BLaER1 (cell line): ENCODE results near the gene AHNAK.

Experiments used
- H3K27ac ChIP-seq: shearing (Covaris generic); formaldehyde crosslinking; 2 replicates; pipeline ENCODE4 v1.8.1; 2022
- H3K27me3 ChIP-seq: shearing (Covaris generic); formaldehyde crosslinking; 2 replicates; pipeline ENCODE4 v1.8.1; 2022
- H3K36me3 ChIP-seq: shearing (Covaris generic); formaldehyde crosslinking; 2 replicates; pipeline ENCODE4 v1.8.1; 2022
- H3K4me1 ChIP-seq: shearing (Covaris generic); formaldehyde crosslinking; 2 replicates; pipeline ENCODE4 v1.8.1; 2022
- H3K4me2 ChIP-seq: shearing (Covaris generic); formaldehyde crosslinking; 2 replicates; pipeline ENCODE4 v1.8.1; 2022
- H3K4me3 ChIP-seq: shearing (Covaris generic); formaldehyde crosslinking; 2 replicates; pipeline ENCODE4 v1.8.1; 2022
- H3K9ac ChIP-seq: shearing (Covaris generic); formaldehyde crosslinking; 2 replicates; pipeline ENCODE4 v1.8.1; 2022
- H3K9me3 ChIP-seq: shearing (Covaris generic); formaldehyde crosslinking; 2 replicates; pipeline ENCODE4 v1.8.1; 2022
- H4K20me1 ChIP-seq: shearing (Covaris generic); formaldehyde crosslinking; 2 replicates; pipeline ENCODE4 v1.8.1; 2022
- Cebpa-rat ChIP-seq: shearing (Covaris generic); IDR thresholded peaks from 2 replicates; pipeline ENCODE4 v1.8.1; 2022

Gene AHNAK

DNA sequence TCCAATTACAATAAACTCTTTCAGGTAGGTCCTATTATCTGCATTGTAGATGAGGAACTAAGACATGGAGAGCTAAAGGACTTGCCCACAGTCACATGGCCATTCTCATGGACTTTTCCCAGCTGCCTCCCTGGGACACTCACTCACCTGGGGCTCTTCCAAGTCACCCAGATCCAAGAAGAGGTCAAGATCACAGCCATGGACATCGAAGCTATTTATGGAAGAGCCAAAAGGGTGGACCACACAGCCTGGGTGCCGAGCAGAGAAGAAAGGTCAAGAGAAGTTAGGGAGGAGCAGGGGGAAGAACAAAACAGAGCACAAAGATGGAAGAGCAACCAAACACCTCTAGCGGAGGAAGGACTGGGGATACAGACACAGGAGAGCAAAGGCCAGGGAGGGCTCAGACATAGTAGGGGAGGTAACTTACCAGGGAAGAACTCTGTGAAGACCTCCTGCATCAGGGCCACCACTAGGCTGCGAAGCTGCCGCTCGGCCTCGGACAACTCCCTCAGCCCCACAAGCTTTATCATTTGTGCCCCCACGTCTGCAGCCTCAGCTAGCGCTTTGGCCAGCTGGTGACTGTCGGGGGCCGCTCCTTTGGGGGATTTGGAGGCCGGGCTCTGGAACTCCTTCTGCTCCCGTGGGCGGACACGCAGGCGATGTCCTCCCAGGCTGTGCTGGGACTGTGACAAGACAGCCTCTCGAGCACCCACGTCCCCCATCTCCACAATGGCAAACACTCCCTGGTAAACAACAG is 34.5 kb upstream of the AHNAK start:
- Histone ChIP-seq H3K9ac (no peak overlapping the region), H3K4me1 (peaks cover under 1% of the 10 kb centered on the region; the same call in 1 of the 2 replicates), H4K20me1 (no peaks in the 10 kb centered on the region; the same call in 1 of the 2 replicates), H3K27me3 (no peaks in the 10 kb centered on the region), H3K36me3 (peaks cover 100% of the 10 kb centered on the region), H3K4me2 (no peak overlapping the region), H3K9me3 (no peaks in the 10 kb centered on the region), H3K4me3 (no peak overlapping the region), H3K27ac (no peak overlapping the region)
- no peak for TF ChIP-seq Cebpa-rat

GRCh38 chr11:62579252-62579651 is 32.6 kb upstream of the AHNAK start:
- Histone ChIP-seq H3K4me2 (no peak overlapping the region), H3K4me1 (peaks cover 18% of the 10 kb centered on the region), H3K27ac (no peak overlapping the region), H3K27me3 (no peaks in the 10 kb centered on the region), H3K9me3 (no peaks in the 10 kb centered on the region), H3K4me3 (no peak overlapping the region), H3K36me3 (peaks cover 91% of the 10 kb centered on the region), H4K20me1 (no peaks in the 10 kb centered on the region; the same call in 1 of the 2 replicates), H3K9ac (no peak overlapping the region)
- no peak for TF ChIP-seq Cebpa-rat

DNA sequence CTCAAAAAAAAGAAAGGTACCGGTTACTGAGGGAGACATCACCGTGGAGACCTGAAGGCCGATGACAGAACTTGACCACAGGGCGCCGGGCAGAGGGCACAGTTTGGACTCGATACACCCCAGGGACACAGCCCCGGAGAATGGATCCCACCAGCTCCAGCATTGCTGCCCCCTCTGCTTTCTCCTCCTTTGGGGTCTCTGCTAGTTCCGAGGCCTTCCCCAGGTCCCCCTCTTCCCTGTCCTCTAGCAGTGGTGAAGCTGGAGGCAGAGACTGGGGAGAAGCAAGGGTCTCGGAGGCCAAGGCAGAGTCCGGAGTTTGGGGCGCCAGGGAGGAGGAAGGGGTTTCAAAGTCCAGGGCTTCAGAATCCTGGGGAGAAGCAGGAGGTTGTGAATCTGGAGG is 31.9 kb upstream of the AHNAK start:
- Histone ChIP-seq H3K9me3 (no peaks in the 10 kb centered on the region), H3K4me3 (no peak overlapping the region), H3K9ac (no peak overlapping the region), H4K20me1 (no peaks in the 10 kb centered on the region; the same call in 1 of the 2 replicates), H3K36me3 (peaks cover 84% of the 10 kb centered on the region), H3K4me2 (no peak overlapping the region), H3K4me1 (peaks cover 18% of the 10 kb centered on the region), H3K27ac (no peak overlapping the region), H3K27me3 (no peaks in the 10 kb centered on the region)
- no peak for TF ChIP-seq Cebpa-rat

GRCh38 chr11:62577046-62577714 is 30.6 kb upstream of the AHNAK start:
- H3K9ac ChIP-seq = peak overlapping the region; percentile 48; the same call in 1 of the 2 replicates
- H3K27ac ChIP-seq = 0 out of 2 replicates have a peak overlapping the region, but pooled peaks have one; percentile 2
- H3K4me1 ChIP-seq = peaks cover 27% of the 10 kb centered on the region
- no peak for TF ChIP-seq Cebpa-rat
- H3K9me3 ChIP-seq = no peaks in the 10 kb centered on the region
- H3K36me3 ChIP-seq = peaks cover 76% of the 10 kb centered on the region
- no peak overlapping the region for H3K4me2 ChIP-seq
- H3K4me3 ChIP-seq = no peak overlapping the region
- no peaks in the 10 kb centered on the region for H3K27me3 ChIP-seq
- peaks cover 12% of the 10 kb centered on the region for H4K20me1 ChIP-seq

DNA sequence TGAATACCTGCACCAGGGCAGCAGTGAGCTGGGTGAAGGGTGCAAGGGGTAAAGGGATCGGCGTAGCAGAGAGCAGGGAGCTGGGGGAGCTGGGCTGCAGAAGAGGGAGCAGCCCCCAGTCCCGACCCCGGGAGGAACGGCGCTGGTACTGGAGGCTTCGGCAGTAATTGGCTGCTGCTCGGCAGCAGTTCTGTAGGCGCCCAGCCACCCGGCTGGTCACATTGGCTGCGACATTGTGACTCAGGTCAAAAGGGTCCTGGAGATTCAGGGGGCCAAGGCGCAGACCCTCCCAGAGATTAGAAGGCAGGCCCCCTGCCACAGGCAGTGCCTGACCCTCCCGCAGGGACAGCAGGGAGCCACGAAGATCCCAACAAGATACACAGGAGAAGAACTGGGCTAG is 29.2 kb upstream of the AHNAK start:
- Histone ChIP-seq H3K27ac (peak overlapping the region; percentile 83; the same call in 1 of the 2 replicates), H4K20me1 (peaks cover 26% of the 10 kb centered on the region), H3K9me3 (no peaks in the 10 kb centered on the region), H3K4me1 (peaks cover 40% of the 10 kb centered on the region), H3K36me3 (peaks cover 76% of the 10 kb centered on the region), H3K27me3 (no peaks in the 10 kb centered on the region), H3K4me2 (peak overlapping the region; percentile 99; the same call in 1 of the 2 replicates), H3K4me3 (no peak overlapping the region), H3K9ac (peak overlapping the region; percentile 84; the same call in 1 of the 2 replicates)
- no peak for TF ChIP-seq Cebpa-rat

- peaks cover 76% of the 10 kb centered on the region for H3K36me3 ChIP-seq
- no peaks in the 10 kb centered on the region for H3K27me3 ChIP-seq
- no peak for TF ChIP-seq Cebpa-rat
- H3K27ac ChIP-seq = peak overlapping the region; percentile 83
- H3K4me2 ChIP-seq = peak overlapping the region; percentile 99
- peaks cover 47% of the 10 kb centered on the region for H3K4me1 ChIP-seq
- H4K20me1 ChIP-seq = peaks cover 33% of the 10 kb centered on the region
- peak overlapping the region; percentile 84 for H3K9ac ChIP-seq
- peak overlapping the region; percentile 95 for H3K4me3 ChIP-seq
- no peaks in the 10 kb centered on the region for H3K9me3 ChIP-seq
Observed at GRCh38 chr11:62575156-62575555, 28.6 kb upstream of the AHNAK start.

DNA sequence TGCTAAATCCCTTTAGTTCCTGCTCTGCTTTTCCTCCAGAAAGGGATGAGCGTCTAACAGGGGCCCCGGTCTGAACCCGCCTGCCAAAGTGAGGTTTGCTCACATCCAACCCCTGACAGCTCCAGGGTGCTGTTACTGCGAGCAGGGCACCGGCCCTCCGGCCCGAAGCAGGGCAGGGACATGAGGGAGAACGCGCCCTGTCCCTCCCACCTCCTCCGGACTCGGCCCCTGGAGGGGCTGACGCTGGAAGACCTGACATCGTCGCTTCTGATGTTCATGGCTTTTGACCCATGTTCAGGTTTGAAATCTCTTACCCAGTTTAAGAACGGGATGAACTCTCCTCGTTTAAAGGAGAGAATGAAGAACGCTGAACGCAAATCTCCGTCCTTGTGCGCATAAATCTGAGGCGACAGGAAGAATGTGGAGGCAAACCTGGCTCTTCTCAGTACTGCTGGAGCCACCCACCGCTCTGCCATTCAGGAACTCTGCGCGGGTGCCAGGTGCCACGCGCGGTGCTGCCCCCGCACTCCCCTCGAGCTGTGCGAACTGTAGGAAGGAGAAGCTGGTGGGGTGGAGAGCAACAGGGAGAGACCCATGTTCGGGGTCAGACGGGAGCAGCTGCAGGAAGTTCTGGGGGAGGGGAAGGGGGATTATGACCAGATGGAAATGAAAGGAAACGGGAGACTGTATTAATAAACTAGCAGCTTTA is 27.9 kb upstream of the AHNAK start:
- Histone ChIP-seq H3K27ac (peak overlapping the region; percentile 83), H3K4me2 (peak overlapping the region; percentile 99), H3K4me3 (peak overlapping the region; percentile 95), H3K36me3 (peaks cover 76% of the 10 kb centered on the region), H3K27me3 (no peaks in the 10 kb centered on the region), H3K9ac (peak overlapping the region; percentile 84), H3K9me3 (no peaks in the 10 kb centered on the region), H4K20me1 (peaks cover 39% of the 10 kb centered on the region), H3K4me1 (peaks cover 54% of the 10 kb centered on the region)
- TF ChIP-seq Cebpa-rat = no peak

- H3K4me3 ChIP-seq = peak within 1 kb of the TSS; percentile 95
- H3K27me3 ChIP-seq = no peaks in the 10 kb centered on the region
- H3K4me2 ChIP-seq = peak within 1 kb of the TSS; percentile 99
- H3K9me3 ChIP-seq = no peaks in the 10 kb centered on the region
- H3K4me1 ChIP-seq = peaks cover 54% of the 10 kb centered on the region
- TF ChIP-seq Cebpa-rat = no peak
- peaks cover 46% of the 10 kb centered on the region for H4K20me1 ChIP-seq
- peaks cover 76% of the 10 kb centered on the region for H3K36me3 ChIP-seq
- H3K27ac ChIP-seq = peak within 1 kb of the TSS; percentile 93
- peak within 1 kb of the TSS; percentile 98 for H3K9ac ChIP-seq
Observed at GRCh38 chr11:62573592-62574362, 27.2 kb upstream of the AHNAK start, which contains the start of gene EEF1G. TSS of gene EEF1G (minus strand) at chr11:62573891. CDS start at chr11:62573842, 49 bp downstream.
